CD4-positive, alpha-beta T cell treated with Interleukin-17A for 4 hours (primary cell): Measurements from ENCODE around the gene EMILIN1.
"Not testable (repeated sequence)": the region's sequence is repeated elsewhere in the genome, so short reads cannot be mapped to it uniquely, and the experiment has no call there.

Experiments
- DNase-seq: peaks from one replicate; pipeline ENCODE4 v3.0.0-alpha.2; 2020; ENCODE audit warnings: mixed read lengths

EMILIN1 gene

DNA sequence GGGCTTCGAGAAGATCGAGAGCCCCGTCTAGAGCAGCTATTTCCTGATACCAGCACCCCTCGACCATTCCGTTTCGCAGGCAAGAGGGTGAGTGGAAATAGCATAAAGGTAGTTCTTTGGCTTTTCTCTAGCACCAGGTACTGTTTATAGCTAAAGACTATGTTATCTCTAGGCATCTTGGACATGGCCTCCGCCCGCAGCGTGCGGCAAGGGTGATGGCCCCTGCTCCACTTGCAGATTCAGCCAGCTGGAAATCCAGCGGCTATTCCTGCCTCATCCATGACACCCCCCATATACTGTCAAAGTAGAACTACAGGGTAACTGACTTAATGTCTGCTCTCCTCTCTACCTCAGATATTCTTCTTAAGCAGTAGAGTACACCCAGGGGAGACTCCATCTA, 23.7 kb upstream of the EMILIN1 start:
- DNase-seq: no peak

DNA sequence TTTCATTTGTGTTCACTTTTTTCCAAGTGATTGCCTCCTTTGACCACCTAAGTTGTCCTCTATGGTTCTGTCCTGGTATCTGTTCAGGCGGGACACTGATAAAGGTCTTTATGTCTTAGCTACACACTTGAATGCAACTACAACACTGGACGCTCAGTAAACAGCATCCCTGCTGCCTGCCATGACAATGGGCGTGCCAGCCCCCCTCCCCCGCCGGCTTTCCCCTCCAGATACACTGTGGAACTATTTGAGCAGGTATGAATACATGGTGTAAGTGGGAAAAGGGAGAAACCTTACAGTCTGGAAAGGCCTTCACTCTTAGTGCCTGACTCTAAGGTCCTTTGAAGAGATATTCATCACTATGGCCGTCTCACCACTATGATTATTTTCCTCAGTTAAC, 21.2 kb upstream of the EMILIN1 start:
- DNase-seq: no peak

DNA sequence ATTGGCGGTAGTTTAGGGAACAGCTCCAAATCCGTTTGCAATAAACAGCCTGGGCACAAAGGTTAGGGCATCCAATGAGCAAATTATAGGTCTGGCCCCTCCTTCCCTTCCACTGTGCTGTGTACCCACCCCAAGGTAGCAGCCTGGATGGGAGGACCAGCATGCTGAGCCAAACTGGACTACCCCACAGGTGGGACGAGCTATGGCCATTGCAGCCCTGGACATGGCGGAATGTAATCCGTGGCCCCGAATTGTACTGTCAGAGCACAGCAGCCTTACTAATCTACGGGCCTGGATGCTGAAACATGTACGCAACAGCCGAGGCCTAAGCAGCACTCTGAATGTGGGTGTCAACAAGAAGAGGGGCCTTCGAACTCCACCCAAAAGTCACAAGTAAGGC, 20.2 kb upstream of the EMILIN1 start:
- DNase-seq: no peak

DNA sequence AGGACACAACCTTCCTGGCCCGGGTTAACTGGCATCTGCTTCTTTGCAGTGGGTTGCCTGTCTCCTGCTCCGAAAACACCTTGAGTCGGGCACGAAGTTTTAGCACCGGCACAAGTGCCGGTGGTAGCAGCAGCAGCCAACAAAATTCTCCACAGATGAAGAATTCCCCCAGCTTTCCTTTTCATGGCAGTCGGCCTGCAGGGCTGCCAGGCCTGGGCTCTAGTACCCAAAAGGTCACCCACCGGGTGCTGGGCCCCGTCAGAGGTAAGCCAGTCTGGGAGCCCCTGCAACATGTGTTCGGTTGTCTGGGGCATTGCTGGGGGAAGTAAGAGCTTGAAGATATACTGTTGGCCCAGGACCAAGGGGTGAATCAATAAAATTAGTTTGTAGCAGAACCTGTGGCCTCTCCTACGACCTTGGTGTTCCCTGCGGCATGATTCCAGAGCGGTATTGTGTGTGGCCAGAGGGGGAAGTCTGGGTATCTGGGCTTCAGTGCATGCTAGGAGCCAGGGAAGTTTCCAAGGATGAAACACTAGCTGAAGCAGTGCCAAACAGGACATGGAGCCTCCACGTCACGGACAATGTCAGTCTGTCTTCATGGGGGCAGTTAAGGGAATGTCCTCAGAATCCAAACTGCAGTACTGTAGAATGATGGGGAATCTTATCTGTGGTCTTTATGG, 19.1 kb upstream of the EMILIN1 start:
- DNase-seq: no peak

DNA sequence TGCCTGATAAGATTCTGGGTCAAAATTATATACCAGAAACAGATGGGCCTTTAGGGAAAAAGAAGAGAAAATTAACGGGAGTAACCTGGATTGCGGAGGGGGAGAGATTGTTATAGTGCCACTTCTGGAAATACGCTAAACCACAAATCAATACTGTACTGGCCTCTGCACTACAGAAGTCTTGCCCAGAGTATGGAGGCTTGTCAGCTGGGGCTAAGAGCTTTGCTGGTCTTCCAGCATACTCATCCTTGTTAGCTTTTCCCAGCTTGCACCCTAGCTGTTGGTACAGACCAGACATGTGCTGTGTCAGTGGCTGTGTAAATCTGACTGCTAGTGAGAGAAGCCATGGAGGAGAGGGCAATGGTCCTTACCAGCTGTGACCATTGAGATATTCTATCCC, 18.1 kb upstream of the EMILIN1 start:
- no peak for DNase-seq

DNA sequence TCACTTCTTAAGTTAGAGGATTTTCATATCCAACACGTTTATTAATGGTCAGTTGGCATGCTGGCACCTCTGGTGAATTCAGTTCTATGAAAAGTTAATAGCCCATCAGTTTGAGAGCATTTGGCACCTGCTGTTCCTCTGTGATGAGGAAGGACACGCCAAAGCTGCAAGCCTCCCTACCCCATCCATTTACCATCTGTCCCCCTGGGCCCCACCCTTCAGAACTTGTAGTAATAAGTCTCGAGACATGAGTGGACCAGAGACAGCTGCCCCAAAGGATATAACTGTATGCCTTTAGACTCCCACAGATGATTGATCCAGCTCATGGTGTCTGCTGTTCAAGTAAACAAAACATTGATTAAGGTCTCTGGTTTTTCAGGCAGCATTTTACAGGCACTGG, 13.3 kb upstream of the EMILIN1 start:
- DNase-seq: no peak

DNA sequence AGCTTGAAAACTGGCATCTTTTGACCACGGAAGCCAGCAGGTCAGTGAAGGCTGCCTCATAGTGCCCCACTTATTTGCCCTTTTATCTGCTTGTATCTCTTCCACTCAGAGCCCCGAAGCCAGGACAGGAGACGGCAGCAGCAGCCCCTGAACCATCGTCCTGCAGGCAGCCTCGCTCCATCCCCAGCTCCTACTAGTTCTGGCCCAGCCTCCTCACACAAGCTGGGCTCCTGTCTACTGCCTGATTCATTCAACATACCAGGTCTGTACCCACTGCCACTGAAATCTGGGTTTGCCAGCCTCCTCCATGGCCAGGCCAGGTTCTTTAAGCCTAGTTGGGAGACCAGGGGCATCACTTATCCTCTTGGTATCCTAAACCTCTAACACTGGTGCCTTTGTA, 11.0 kb upstream of the EMILIN1 start:
- no peak for DNase-seq

DNA sequence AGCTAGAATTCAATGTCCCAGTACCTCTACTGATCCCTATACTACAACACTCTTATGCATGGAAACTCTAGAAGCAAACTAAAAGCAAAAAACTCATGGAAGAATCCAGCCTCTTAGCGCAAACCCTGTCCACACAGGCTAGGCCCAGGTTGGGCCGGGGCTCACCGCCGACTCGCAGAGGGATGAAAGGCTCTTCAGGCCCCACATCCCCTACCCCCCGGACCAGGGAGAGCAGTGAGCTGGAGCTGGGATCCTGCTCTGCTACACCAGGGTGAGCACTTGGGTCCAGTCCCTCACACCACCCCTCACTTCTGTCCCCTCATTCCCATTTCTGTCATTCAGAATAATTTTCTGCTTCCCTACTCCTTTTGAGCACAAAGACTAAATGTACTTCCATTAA, 9.0 kb upstream of the EMILIN1 start:
- DNase-seq: no peak

DNA sequence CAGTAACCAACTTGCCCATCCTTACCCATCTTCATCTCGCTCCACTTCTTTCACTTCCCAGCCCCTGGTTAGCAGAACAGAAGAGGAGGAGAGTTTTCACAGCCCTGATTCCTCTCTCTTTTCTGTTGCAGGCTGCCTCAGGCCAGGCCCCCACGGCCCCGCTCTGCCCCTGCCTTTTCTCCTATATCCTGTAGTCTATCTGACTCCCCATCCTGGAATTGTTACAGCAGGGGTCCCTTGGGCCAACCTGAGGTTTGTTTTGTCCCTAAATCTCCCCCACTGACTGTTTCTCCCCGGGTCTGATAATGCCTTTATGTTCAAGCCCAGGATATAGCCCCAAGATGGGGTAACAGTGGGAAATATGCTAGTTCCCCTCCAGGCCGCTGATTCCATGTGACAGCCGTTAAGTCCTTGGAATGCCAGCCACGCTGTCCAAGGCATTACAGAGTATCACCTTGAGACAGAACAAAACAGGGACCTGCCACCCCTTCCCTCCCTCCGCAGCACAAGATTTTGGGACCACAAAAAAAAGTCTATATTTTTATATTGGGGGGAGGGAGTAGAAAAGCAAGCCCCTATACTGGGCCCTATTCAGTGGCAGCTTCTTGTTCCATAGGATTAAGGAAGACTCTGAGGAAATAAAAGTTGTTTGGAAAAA, 8.3 kb upstream of the EMILIN1 start:
- no peak for DNase-seq

DNA sequence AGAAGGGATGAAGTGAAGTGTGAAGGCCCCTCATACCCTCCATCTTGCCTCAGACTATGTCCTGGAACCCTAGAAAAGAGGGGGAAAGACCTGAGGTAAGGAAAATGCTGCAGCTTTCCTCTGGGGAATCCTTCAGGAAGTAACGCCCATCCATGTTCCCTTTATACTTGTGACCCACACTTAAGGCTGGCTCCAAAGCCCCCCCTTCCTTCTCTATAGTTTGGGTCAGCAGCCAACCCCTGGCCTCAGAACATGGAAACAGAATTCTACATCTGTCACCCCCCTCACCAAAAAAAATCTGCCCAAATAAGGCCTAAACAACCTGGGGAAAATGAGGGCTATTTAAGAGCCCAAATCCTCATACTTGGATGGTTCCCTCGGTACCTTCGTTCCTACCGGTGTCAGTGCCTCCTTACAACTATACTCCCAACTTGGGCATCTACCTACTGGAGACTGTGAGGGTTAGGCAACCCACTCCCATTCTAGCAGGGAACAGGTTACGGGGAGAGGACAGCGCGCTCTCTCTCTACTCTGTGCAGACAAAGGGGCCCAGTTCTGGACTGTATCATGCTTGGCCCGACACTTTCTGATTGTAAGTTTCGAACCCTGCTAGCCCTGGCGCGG, 7.7 kb upstream of the EMILIN1 start:
- no peak for DNase-seq

DNA sequence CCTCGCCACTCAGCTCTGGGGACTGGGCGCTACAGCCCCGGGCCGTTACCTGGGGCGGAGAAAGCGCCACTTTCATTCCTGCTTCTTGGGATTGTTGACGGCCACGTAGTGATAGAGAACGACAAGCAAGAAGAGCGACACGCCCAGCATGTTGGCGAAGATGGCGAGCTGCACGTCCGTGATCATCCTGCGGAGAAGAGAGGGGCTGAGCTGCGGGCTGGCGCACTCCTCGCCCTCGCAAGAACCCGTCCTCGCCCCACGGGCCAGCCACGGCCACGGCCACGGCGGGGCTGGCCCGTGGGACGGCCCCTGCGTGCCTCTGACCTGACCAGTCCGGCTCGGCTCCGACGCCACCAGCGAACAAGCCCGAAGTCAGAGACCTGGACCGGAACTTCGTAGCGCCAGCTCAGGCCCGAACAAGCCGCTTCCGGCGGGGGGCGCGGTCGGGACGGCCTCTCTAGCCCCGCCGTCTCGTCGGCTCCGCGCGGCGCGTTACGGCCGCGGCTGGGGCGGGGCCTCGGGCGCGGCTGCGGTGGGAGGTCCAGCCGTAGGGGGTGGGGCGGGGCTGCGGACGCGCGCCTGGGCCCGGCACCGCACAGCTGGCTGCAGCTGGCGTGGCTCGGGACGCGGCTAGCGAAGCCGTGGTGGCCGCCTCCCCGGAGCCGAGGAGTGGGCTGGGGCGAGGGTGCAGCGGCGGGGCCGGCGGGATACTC, 7.0 kb upstream of the EMILIN1 start, which contains the start of gene OST4:
TSS of gene OST4 (minus strand) at position 378 of the 713 bp plus-strand sequence.
- peak; percentile 93 for DNase-seq

DNA sequence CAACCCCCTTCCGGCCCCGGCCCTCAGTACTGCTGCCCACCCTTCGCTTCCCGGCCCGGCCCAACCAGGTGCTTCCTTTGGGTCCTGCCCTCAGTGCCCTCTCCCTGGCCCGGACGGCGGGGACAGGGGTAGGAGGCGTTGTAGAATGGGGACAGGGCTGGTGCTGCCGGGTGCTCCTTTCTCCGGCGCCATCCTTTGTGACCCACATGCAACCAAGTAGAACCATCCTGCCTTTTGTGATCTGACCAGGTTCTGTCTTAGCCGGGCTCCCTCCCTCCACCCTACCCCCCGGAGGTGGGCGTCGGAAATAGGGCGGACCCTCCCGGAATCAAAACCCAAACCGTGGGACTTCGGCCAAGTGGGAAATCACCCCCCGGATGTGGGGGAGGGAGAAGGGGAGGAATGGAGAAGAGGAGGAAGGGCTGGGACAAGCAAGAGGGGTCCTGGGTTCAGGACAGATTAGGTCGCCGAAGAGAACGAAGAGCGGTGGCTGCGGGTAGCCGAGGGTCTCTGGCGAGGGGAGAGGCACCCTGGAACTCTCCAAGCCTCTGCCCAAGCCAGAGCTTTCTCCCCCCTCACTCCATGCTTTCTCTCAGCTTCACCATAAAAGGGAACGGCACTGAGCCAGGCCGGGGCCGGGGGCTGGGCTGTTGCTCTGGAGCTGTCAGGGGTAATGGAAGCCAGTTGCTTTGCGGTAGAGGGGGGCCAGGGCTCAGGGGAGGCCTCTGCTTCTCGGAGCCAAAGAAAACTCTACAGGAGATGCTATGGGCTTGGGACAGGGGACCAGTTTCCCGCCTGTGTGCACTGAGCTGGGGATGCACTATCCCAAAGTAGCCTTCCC, 6.2 kb upstream of the EMILIN1 start:
- no peak for DNase-seq

DNA sequence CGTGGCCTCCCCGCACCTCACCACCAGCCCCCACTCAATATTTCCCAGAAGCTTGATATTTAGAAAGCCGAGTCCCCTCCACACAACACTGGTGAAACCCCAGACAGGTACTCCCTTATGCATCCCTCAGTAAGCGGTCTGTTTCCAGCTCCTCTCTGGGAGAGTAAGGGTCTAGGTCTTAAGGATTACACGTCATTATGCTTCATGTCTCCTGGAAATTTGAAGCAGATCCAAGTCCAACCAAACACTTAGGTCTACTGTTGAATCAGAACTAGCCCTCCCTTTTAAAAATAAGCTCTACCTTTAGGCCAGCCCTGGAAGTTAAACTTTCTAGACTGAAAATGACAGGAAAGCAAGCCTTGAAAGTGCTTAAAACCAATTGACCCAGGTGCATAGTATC, 5.5 kb upstream of the EMILIN1 start:
- no peak for DNase-seq

DNA sequence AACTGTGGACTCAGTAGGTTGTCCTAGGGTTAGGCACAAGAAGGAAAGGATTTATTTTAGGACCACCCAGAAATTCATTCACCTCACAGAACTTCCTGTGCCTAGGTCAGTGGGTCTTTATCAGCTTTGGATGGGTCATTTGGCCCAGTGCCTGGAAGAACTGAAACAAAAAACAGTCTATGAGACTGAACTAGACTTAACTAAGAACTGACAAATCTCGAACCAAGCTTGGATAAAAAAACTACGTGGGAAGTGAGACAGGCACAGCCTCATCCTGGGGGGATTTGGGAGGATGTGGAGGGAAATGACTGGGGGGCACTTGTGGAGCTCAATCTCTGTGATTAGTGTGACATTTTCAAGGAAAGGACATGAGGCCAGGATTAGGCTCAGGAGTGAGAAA, 4.6 kb upstream of the EMILIN1 start:
- DNase-seq: no peak

DNA sequence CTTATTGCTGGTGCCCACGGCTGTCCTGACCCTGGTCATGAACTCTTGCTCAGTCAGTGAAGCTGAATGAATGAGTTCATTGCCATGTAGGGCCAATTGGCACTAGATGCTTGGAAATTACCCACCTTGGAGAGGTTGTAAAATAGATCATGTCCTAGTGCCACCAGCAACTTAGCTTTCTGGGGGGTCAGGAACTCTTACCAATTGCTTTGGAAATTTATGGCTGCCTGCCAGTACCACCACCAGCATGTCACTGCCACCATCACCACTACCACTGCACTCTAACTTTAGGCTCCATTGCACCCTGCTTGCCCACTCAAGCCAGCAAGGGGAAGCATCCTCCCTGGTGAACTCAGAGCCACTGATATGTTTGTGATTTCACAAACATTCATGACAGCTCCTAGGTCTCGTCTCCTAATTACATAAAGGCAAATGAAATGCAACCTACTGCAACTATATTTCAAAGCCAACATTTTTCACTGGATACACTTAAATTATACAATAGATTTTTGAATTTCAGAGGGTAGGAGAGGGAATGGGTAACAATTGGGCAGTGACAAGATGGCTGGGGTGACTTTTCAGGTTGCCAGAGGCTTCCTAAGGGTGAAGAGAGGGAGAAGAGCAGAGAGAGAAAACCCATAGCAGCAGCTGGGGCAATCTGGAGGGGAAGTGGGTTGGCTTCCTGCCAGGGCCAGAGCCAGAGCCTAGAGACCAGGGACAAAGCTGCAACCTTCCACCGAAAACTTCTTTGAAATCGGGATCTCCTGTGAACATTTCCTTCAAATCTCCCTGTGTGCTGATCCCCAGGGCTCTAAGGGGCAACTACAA, 3.5 kb upstream of the EMILIN1 start:
- DNase-seq: peak; percentile 81

DNA sequence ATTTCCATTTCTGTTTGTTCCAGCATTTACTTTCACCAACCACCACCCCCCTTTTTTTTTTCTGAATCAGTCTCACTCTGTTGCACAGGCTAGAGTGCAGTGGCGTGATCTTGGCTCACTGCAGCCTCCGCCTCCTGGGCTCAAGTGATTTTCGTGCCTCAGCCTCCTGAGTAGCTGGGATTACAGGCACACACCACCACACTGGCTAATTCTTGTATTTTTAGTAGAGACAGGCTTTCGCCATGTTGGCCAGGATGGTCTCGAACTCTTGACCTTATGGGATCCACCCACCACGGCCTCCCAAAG, 2.9 kb upstream of the EMILIN1 start:
- not testable (repeated sequence) for DNase-seq

DNA sequence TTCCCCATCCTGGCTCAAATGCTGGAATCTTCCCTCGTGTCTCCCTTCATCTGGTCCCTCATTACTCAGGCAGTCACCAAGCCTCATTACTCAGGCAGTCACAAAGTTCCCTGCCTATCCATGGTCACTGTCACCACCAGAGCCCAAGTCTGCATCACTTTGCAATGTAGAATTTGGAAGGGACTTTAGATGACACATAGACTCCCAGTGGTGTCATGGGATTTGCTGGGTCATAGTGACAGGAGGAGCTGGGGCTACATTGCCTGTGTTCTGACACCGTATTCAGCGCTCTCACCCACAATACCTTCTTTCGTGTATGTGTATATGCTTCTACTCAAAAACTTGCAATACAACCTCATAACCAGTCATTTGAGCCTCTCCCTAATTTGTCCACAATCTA, 2.1 kb upstream of the EMILIN1 start:
- no peak for DNase-seq

DNA sequence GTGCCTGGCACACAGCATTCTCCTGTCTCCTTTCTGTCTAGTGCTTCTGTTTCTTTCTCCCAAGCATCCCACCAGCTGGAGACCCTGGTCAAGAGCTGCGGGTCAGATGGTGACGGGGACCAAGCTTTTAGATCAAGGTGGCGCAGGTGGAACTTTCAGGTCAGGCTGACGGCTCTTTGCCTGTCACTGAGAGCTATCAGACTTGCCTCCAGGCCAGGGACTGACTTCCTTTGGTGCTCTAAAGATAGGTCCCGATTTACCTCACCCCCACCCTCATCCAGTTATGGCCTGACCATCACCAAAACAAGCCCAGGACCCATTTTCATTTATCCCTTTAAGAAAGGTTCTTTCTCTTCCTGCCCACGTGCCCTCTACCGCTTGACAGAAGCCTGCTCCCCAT, 1.2 kb upstream of the EMILIN1 start:
- DNase-seq: no peak

DNA sequence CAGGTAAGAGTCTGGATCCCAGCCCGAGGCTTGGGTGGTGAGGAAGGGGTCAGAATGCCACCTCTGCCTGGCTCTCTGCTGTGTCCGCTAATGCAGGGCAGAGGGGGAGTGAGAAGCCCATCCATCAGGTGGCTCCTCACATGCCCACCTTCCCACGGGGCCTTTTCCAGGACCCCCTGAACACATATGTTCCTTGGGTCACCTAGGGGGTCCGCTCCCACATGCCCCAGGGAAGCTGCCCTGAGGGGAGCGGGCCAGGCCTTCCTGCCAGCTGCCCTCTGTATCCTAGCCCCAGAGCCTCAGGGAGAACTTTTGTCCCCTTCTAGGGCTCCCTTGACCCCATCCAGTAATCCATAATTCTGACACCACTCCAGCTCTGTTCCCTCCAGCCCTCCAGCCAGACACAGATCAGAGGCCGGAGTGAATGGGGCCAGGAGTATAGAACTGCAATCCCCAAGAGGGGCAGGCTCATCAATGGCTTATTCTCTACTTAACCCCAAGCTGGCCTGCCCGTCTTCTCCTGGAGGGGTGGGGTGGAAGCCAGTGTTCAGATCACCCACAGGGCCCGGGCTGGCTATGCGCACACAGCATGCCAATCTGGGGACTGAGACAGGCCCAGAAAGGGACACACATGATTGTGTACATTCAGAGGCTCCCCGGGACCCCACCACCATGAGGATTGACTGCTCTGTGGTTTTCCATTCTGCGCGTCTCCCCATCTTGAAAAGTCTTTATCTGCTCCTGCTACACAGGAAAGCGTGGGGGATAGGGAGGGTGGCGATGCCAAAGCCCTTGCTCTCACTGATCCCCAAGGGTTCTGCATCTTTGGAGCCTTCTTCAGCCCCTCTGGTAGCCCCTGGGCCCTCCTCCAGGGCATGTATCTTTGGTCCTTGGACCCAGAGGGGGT, 1.1 kb downstream of the EMILIN1 start:
- DNase-seq: no peak

DNA sequence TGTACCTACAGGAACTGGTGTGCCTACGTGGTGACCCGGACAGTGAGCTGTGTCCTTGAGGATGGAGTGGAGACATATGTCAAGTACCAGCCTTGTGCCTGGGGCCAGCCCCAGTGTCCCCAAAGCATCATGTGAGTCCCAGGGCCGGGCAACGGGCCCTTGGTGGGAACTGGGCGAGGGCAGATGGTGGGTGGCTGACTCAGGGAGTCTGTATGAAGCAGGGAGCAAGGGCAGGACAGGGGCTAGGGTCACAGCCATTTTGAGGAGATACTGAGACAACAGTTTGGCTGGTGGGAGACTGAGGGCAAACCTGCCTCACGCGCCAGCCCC, 1.7 kb downstream of the EMILIN1 start:
- no peak for DNase-seq

DNA sequence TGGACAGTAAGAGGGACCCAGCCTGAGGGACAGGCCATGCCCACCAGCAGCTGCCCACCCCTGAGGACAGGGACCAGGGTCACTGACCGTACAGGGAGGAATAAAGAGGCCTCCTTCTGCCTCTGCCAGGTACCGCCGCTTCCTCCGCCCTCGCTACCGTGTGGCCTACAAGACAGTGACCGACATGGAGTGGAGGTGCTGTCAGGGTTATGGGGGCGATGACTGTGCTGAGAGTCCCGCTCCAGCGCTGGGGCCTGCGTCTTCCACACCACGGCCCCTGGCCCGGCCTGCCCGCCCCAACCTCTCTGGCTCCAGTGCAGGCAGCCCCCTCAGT, 2.2 kb downstream of the EMILIN1 start:
- DNase-seq: no peak
